WTC11 (cell line): ENCODE results near the gene SLC6A20. TPM values are rescaled to one million over a fixed set of nuclear protein-coding genes. Genes with fewer than 3 reads are reported as not detected.

ENCODE experiments used
- ATAC-seq: fragments of 200-7000 bp; cut with Tn5 transposase; 2 replicates; pipeline ENCODE4 v1.10.0; 2021; ENCODE audit warnings: mild to moderate bottlenecking, moderate library complexity
- CTCF ChIA-PET: fragments of 300-600 bp; sonication (Branson Sonifier 250); formaldehyde crosslinking; loops from one replicate; lab custom pipeline; 2021; ENCODE audit warnings: antibody characterized with exemption; lab: Charles Lee
- POLR2A ChIA-PET: fragments of 350-600 bp; sonication (Branson Sonifier 250); formaldehyde crosslinking; loops from one replicate; lab custom pipeline; 2021; ENCODE audit warnings: antibody characterized with exemption; lab: Charles Lee
- DNase-seq: peaks from one replicate; pipeline ENCODE4 v3.0.0; 2021; ENCODE audit warnings: low spot score
- H3K27ac Mint-ChIP-seq: 2 replicates; pipeline ENCODE4 v1.8.0; 2021; ENCODE audit warnings: mixed read lengths
- H3K27me3 Mint-ChIP-seq: 2 replicates; pipeline ENCODE4 v1.8.0; 2021; ENCODE audit warnings: low read depth, mild to moderate bottlenecking, moderate library complexity, mixed read lengths
- H3K36me3 Mint-ChIP-seq: 2 replicates; pipeline ENCODE4 v1.8.0; 2021; ENCODE audit warnings: mixed read lengths
- H3K4me1 Mint-ChIP-seq: 2 replicates; pipeline ENCODE4 v1.8.0; 2022; ENCODE audit warnings: mixed read lengths
- H3K4me3 Mint-ChIP-seq: 2 replicates; pipeline ENCODE4 v1.8.0; 2021; ENCODE audit warnings: mild to moderate bottlenecking, moderate library complexity, mixed read lengths
- H3K9me3 Mint-ChIP-seq: 2 replicates; pipeline ENCODE4 v1.8.0; 2021; ENCODE audit warnings: mixed read lengths
- ETV6 ChIP-seq: sonication (generic); formaldehyde crosslinking; IDR thresholded peaks from 2 replicates; pipeline ENCODE4 v1.8.1; 2022; ENCODE audit warnings: mild to moderate bottlenecking, missing genetic modification reagents
- HMGA2 ChIP-seq: fragments of 250-450 bp; sonication (Bioruptor Pico); IDR thresholded peaks from 2 replicates; pipeline ENCODE4 v1.4.0; 2021; ENCODE audit warnings: mild to moderate bottlenecking, moderate library complexity
- NFYB ChIP-seq: sonication (generic); formaldehyde crosslinking; conservative IDR thresholded peaks from 2 replicates; pipeline ENCODE4 v1.8.0; 2022; ENCODE audit warnings: low read depth, missing genetic modification reagents
- PRRX2 ChIP-seq: fragments of 250-450 bp; sonication (Bioruptor Pico); IDR thresholded peaks from 2 replicates; pipeline ENCODE4 v1.8.0; 2021; ENCODE audit warnings: mild to moderate bottlenecking
- TCF7 ChIP-seq: sonication (generic); formaldehyde crosslinking; IDR thresholded peaks from 2 replicates; pipeline ENCODE4 v1.8.0; 2022; ENCODE audit warnings: mild to moderate bottlenecking, low read depth, missing genetic modification reagents, moderate library complexity
- TEAD4 ChIP-seq: sonication (generic); formaldehyde crosslinking; IDR thresholded peaks from 2 replicates; pipeline ENCODE4 v1.8.0; 2022; ENCODE audit warnings: mild to moderate bottlenecking, missing genetic modification reagents
- ZNF138 ChIP-seq: sonication (generic); formaldehyde crosslinking; conservative IDR thresholded peaks from 2 replicates; pipeline ENCODE4 v1.8.1; 2022; ENCODE audit warnings: mild to moderate bottlenecking, moderate library complexity, missing genetic modification reagents
- ZNF232 ChIP-seq: sonication (generic); formaldehyde crosslinking; IDR thresholded peaks from 2 replicates; pipeline ENCODE4 v1.8.0; 2022; ENCODE audit warnings: mild to moderate bottlenecking, missing genetic modification reagents
- total RNA-seq: library from RNA; stranded (reverse); gene quantifications from 3 replicates; pipeline ENCODE4 v1.2.3, GENCODE V29; 2021
- TF ChIP-seq, protein P1 (sequence below): fragments of 250-450 bp; sonication (Bioruptor Pico); IDR thresholded peaks from 2 replicates; pipeline ENCODE4 v1.9.0; 2021; ENCODE audit warnings: mild to moderate bottlenecking, borderline replicate concordance
- TF ChIP-seq, protein P2 (sequence below): sonication (generic); formaldehyde crosslinking; IDR thresholded peaks from 2 replicates; pipeline ENCODE4 v1.8.1; 2022; ENCODE audit warnings: low read depth, missing genetic modification reagents, borderline replicate concordance
- TF ChIP-seq, protein P3 (sequence below): sonication (generic); formaldehyde crosslinking; IDR thresholded peaks from 2 replicates; pipeline ENCODE4 v1.8.1; 2022; ENCODE audit warnings: missing genetic modification reagents, borderline replicate concordance
- TF ChIP-seq, protein P4 (sequence below): sonication (generic); formaldehyde crosslinking; IDR thresholded peaks from 2 replicates; pipeline ENCODE4 v1.8.1; 2022; ENCODE audit warnings: mild to moderate bottlenecking, missing genetic modification reagents, moderate library complexity, borderline replicate concordance
- TF ChIP-seq, protein P5 (sequence below): fragments of 250-450 bp; sonication (Bioruptor Pico); IDR thresholded peaks from 2 replicates; pipeline ENCODE4 v2.1.2; 2022; ENCODE audit warnings: mild to moderate bottlenecking, moderate library complexity
- TF ChIP-seq, protein P6 (sequence below): sonication (generic); formaldehyde crosslinking; IDR thresholded peaks from 2 replicates; pipeline ENCODE4 v1.8.0; 2022; ENCODE audit warnings: mild to moderate bottlenecking, missing genetic modification reagents

The SLC6A20 gene
- total RNA-seq, 1 experiment from 2014 or later = 0.26 TPM

DNA sequence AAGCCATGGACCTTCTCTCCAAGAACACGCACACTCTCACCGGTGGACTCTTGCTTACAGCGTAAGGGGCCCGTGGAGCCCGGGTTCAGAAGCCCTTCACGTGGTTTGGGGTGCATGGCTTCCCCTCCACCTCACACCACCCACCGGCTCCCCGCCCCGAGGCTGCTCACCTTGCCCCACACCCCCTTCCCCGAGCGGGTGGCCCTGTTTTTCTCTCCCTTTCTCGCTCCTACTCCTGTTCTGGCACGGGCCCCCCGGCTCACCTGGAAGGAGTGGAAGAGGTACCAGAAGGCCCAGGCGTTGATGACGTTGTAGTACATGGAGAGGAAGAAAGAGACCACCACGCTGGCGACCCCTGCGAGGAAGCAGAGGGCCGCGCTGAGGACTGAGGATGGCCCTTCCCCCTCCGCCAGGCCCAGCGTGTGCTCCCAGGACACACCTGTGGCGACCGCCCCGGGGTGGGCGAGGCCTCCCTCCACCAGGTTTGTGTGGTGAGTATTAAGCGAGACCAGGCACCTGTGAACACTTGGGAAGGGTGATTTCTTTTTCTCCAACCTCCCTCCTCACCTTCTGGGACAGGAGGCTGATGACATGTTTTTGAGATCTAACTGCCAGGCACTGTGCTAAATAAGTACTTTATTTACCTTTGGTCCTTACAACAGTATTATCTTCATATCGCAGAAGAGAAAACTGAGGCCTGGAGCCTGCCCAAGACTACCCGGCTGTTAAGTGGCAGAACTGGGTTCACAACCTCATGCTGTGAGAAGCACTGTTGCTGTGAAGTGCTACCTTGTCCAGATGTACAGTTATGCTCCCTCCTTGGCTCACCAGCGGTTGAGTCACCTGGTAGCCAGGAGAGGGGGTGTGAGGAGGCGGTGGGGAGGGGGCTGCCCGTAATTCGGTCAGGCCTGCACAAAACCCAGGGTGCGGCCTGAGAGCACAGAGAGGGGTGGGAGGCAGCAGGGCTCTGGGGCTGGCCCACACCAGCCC is 16.3 kb downstream of the SLC6A20 start:
- peaks cover 4% of the 10 kb centered on the region; the same call in 1 of the 2 replicates for H3K27me3 Mint-ChIP-seq
- DNase-seq (no peak), ATAC-seq (no peak)
- TF ChIP-seq ETV6 = no peak
- TF ChIP-seq, protein P1, sequence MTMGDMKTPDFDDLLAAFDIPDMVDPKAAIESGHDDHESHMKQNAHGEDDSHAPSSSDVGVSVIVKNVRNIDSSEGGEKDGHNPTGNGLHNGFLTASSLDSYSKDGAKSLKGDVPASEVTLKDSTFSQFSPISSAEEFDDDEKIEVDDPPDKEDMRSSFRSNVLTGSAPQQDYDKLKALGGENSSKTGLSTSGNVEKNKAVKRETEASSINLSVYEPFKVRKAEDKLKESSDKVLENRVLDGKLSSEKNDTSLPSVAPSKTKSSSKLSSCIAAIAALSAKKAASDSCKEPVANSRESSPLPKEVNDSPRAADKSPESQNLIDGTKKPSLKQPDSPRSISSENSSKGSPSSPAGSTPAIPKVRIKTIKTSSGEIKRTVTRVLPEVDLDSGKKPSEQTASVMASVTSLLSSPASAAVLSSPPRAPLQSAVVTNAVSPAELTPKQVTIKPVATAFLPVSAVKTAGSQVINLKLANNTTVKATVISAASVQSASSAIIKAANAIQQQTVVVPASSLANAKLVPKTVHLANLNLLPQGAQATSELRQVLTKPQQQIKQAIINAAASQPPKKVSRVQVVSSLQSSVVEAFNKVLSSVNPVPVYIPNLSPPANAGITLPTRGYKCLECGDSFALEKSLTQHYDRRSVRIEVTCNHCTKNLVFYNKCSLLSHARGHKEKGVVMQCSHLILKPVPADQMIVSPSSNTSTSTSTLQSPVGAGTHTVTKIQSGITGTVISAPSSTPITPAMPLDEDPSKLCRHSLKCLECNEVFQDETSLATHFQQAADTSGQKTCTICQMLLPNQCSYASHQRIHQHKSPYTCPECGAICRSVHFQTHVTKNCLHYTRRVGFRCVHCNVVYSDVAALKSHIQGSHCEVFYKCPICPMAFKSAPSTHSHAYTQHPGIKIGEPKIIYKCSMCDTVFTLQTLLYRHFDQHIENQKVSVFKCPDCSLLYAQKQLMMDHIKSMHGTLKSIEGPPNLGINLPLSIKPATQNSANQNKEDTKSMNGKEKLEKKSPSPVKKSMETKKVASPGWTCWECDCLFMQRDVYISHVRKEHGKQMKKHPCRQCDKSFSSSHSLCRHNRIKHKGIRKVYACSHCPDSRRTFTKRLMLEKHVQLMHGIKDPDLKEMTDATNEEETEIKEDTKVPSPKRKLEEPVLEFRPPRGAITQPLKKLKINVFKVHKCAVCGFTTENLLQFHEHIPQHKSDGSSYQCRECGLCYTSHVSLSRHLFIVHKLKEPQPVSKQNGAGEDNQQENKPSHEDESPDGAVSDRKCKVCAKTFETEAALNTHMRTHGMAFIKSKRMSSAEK (CRISPR knock-in tag) = no peak
- no peak for TF ChIP-seq TCF7 (CRISPR knock-in tag)
- TF ChIP-seq, protein P2, sequence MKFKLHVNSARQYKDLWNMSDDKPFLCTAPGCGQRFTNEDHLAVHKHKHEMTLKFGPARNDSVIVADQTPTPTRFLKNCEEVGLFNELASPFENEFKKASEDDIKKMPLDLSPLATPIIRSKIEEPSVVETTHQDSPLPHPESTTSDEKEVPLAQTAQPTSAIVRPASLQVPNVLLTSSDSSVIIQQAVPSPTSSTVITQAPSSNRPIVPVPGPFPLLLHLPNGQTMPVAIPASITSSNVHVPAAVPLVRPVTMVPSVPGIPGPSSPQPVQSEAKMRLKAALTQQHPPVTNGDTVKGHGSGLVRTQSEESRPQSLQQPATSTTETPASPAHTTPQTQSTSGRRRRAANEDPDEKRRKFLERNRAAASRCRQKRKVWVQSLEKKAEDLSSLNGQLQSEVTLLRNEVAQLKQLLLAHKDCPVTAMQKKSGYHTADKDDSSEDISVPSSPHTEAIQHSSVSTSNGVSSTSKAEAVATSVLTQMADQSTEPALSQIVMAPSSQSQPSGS (CRISPR knock-in tag) = no peak
- TF ChIP-seq, protein P3, sequence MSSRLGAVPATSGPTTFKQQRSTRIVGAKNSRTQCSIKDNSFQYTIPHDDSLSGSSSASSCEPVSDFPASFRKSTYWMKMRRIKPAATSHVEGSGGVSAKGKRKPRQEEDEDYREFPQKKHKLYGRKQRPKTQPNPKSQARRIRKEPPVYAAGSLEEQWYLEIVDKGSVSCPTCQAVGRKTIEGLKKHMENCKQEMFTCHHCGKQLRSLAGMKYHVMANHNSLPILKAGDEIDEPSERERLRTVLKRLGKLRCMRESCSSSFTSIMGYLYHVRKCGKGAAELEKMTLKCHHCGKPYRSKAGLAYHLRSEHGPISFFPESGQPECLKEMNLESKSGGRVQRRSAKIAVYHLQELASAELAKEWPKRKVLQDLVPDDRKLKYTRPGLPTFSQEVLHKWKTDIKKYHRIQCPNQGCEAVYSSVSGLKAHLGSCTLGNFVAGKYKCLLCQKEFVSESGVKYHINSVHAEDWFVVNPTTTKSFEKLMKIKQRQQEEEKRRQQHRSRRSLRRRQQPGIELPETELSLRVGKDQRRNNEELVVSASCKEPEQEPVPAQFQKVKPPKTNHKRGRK (CRISPR knock-in tag) = no peak
- no peak for TF ChIP-seq TEAD4 (CRISPR knock-in tag)
- TF ChIP-seq, protein P4, sequence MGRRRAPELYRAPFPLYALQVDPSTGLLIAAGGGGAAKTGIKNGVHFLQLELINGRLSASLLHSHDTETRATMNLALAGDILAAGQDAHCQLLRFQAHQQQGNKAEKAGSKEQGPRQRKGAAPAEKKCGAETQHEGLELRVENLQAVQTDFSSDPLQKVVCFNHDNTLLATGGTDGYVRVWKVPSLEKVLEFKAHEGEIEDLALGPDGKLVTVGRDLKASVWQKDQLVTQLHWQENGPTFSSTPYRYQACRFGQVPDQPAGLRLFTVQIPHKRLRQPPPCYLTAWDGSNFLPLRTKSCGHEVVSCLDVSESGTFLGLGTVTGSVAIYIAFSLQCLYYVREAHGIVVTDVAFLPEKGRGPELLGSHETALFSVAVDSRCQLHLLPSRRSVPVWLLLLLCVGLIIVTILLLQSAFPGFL (CRISPR knock-in tag) = no peak
- ChIA-PET POLR2A (no interaction called here), CTCF (no interaction called here)
- no peaks in the 10 kb centered on the region; the same call in 1 of the 2 replicates for H3K36me3 Mint-ChIP-seq
- peaks cover 11% of the 10 kb centered on the region for H3K9me3 Mint-ChIP-seq
- no peak overlapping the region; the same call in 1 of the 2 replicates for H3K27ac Mint-ChIP-seq
- no peak overlapping the region for H3K4me3 Mint-ChIP-seq
- H3K4me1 Mint-ChIP-seq = peaks cover 18% of the 10 kb centered on the region

DNA sequence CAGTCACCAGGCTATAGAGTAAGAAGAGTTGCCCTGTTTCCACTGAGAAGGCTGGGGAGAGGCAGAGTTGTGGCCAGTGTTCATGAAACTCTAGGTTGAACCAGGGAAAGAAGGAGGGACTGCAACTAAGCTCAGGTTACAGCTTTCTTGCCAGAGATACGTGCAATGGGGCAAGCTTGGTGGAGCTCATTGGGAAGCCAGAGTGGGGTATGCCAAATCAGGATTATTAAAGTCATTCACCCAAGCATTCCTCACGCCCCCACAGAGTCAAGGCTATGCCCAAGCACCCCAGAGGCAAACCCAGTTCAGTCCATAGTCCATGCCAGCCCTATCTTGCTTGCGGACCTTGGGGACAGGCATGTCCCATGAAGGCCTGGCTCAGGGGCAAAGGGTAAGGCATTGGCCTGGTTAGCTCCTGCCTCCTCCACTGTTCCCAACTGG is 17.6 kb downstream of the SLC6A20 start:
- Mint-ChIP-seq H3K27me3 (no peaks in the 10 kb centered on the region; the same call in 1 of the 2 replicates), H3K4me3 (no peak overlapping the region), H3K4me1 (peaks cover 23% of the 10 kb centered on the region), H3K36me3 (no peaks in the 10 kb centered on the region), H3K9me3 (no peaks in the 10 kb centered on the region), H3K27ac (no peak overlapping the region)
- POLR2A ChIA-PET = interaction anchor here (1.1 kb wide), 1 partner anchor 27 kb away, joined by 4 read pairs; no protein-coding TSS in a partner anchor
- TF ChIP-seq, protein P5, sequence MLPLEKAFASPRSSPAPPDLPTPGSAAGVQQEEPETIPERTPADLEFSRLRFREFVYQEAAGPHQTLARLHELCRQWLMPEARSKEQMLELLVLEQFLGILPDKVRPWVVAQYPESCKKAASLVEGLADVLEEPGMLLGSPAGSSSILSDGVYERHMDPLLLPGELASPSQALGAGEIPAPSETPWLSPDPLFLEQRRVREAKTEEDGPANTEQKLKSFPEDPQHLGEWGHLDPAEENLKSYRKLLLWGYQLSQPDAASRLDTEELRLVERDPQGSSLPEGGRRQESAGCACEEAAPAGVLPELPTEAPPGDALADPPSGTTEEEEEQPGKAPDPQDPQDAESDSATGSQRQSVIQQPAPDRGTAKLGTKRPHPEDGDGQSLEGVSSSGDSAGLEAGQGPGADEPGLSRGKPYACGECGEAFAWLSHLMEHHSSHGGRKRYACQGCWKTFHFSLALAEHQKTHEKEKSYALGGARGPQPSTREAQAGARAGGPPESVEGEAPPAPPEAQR (CRISPR knock-in tag) = no peak
- TF ChIP-seq ZNF232 (CRISPR knock-in tag) = no peak
- TF ChIP-seq NFYB (CRISPR knock-in tag) = no peak
- no peak for TF ChIP-seq ZNF138 (CRISPR knock-in tag)
- no peak for TF ChIP-seq PRRX2 (CRISPR knock-in tag)
- TF ChIP-seq, protein P6, sequence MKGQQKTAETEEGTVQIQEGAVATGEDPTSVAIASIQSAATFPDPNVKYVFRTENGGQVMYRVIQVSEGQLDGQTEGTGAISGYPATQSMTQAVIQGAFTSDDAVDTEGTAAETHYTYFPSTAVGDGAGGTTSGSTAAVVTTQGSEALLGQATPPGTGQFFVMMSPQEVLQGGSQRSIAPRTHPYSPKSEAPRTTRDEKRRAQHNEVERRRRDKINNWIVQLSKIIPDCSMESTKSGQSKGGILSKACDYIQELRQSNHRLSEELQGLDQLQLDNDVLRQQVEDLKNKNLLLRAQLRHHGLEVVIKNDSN = no peak
- TF ChIP-seq HMGA2 (CRISPR knock-in tag) = no peak
- DNase-seq (no peak), ATAC-seq (no peak)
- CTCF ChIA-PET = interaction anchor here (1.2 to 1.9 kb wide), 3 partner anchors 18 to 119 kb away, joined by 3 to 15 read pairs (median 4); no protein-coding TSS in a partner anchor
